ENCODE measurements around the gene KDM4F. TPM values are rescaled to one million over a fixed set of nuclear protein-coding genes. Genes with fewer than 3 reads are reported as not detected.

Gene KDM4F
- total RNA-seq, 4 donors from 2014 or later: not detected

DNA sequence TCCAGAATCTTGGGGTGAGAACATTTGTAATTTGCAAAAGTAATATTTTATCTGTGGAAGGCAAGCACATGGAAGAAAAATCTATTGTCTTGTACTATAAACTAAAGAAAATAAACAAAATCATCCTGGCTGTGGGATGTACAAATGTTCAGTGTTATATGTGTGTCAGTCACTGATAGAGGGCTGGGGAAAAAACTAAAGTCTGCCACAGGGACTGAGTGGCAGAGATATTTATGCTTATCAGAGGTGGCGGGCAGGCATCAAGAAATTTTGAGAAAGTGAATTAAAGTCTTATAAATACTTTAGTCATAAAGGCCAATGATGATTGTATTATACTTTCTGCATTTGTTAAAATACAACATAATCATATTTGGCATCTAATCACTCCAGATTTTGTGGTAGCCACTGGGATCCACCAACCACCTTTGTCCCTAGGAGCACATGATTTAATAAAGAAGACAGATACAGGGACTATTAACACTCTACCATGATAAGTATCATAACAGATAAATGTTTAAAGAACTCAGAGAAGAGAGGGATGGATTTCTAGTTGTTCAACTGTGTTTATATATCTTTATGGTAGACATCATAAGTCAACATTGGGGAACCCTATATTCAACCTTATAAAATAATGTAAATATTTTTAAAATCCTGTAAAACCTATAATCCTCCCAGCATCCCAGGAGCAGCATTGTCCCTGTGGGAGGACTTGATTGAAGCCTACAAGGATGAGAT, 37.8 kb downstream of the KDM4F start:
- DNase-seq: no peak
- intact Hi-C loops (cut with DNase I; ENCODE audit: low total_unique reads) (no loop called here), in situ Hi-C loops (cut with MboI; ENCODE audit: low pct_ligation_motif_present in 1 of 4, low pct_unique_long_range_greater_than_20kb in 1 of 4, low sequenced_read_pairs in 3 of 4) (no loop called here)
- no peaks in the 10 kb centered on the region for H3K36me3 ChIP-seq
- no peak overlapping the region for H3K4me3 ChIP-seq
- peaks cover 6 to 23% (median 15%) of the 10 kb centered on the region in 4 donors for H3K4me1 ChIP-seq
- H3K27ac ChIP-seq: no peak overlapping the region
- TF ChIP-seq, protein P1, sequence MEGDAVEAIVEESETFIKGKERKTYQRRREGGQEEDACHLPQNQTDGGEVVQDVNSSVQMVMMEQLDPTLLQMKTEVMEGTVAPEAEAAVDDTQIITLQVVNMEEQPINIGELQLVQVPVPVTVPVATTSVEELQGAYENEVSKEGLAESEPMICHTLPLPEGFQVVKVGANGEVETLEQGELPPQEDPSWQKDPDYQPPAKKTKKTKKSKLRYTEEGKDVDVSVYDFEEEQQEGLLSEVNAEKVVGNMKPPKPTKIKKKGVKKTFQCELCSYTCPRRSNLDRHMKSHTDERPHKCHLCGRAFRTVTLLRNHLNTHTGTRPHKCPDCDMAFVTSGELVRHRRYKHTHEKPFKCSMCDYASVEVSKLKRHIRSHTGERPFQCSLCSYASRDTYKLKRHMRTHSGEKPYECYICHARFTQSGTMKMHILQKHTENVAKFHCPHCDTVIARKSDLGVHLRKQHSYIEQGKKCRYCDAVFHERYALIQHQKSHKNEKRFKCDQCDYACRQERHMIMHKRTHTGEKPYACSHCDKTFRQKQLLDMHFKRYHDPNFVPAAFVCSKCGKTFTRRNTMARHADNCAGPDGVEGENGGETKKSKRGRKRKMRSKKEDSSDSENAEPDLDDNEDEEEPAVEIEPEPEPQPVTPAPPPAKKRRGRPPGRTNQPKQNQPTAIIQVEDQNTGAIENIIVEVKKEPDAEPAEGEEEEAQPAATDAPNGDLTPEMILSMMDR (IDR thresholded peaks at IDR 0.05): no peak
- TF ChIP-seq POLR2AphosphoS5 (IDR thresholded peaks at IDR 0.05) (no peak), POLR2A (IDR thresholded peaks at IDR 0.05) (no peak), EP300 (IDR thresholded peaks at IDR 0.05; ENCODE audit: low read depth) (no peak)
- no peaks in the 10 kb centered on the region for H3K27me3 ChIP-seq
- 88 to 95% methylated on average over 1 of the region's 1 CpG for WGBS, 2 donors (ENCODE audit: low coverage in 1 of 2)
- H3K9me3 ChIP-seq: no peaks in the 10 kb centered on the region

DNA sequence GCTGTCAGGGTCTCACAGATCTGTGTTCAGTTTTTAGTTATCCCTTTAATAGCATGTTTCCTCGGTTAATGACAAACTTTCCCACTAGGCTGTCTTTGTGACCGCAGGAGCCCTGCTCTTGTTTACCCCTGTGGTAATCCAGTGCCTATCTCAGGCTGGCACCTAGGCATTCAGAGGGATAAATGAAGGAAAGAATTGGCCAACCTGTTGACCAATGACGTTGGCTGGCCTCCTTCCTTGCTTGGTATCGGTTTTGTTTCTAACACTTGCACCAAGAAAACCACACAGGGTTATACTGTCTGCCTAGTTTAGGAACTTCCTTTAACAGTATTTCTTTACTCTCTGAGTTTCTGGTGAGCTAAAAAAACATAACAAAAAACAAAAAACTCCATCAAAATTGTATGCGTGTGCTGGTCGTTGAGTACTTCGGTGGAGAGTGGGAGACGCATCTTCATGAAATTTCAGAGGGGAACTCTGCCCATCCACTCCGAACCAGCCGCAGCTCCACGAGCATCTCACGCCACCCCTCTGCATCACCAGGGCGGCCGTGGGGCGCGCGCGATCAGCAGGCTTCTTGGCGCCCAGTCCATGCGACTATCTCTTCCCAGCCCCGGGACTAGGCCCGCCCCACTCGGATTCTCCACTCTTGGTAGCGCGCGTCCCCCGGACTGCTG, 39.9 kb downstream of the KDM4F start:
- in situ Hi-C loops (cut with MboI; ENCODE audit: low pct_ligation_motif_present in 1 of 4, low pct_unique_long_range_greater_than_20kb in 1 of 4, low sequenced_read_pairs in 3 of 4) (no loop called here), intact Hi-C loops (cut with DNase I; ENCODE audit: low total_unique reads) (no loop called here)
- Histone ChIP-seq H3K36me3 (no peaks in the 10 kb centered on the region), H3K27ac (peak overlapping the region; percentile 92 to 98 (median 98)), H3K9me3 (no peaks in the 10 kb centered on the region), H3K4me1 (peaks cover 6 to 44% (median 32%) of the 10 kb centered on the region in 4 donors), H3K4me3 (peak overlapping the region; percentile 32 to 94 (median 75)), H3K27me3 (no peaks in the 10 kb centered on the region)
- TF ChIP-seq, protein P1 (IDR thresholded peaks at IDR 0.05): no peak
- TF ChIP-seq EP300 (IDR thresholded peaks at IDR 0.05; ENCODE audit: low read depth): no peak
- peak; percentile 45 for TF ChIP-seq POLR2A (IDR thresholded peaks at IDR 0.05)
- 22 to 44% methylated on average over 4 to 20 of the region's 27 CpGs for WGBS, 2 donors (ENCODE audit: low coverage in 1 of 2)
- no peak for DNase-seq

DNA sequence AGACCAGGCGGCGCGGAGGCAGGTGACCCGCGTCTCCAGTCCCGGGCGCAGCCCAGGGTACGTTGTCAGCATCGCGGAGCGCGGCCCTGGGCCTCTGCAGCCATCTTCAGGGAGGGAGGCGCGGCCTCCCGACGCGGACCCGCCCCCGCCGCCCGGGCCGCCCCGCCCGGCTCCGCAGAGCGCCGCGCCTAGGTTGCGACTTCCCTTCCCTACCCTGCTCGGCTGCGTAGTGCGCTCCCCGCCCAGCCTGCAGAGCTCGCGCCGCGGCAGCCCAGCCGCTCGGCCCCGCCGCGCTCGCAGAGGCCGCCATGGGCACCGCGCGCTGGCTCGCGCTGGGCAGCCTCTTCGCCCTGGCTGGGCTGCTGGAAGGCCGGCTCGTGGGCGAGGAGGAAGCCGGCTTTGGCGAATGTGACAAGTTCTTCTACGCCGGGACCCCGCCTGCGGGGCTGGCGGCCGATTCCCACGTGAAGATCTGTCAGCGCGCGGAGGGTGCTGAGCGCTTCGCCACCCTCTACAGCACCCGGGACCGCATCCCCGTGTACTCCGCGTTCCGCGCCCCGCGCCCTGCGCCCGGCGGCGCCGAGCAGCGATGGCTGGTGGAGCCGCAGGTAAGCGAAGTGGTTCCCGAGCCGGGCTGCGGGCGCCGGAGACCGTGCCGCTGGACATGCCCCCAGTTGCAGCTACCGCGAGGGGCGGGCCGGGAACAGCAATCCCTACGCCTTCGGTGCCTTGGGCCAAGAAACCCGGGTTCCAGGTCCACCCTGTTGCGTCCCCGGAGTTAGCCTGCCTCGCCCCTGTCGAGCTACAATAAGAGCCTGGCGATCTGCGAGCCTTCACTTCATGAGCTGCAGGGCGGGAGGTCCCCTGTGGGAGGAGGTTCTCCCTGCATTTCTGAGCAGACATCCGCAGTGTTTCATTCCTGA, 40.7 kb downstream of the KDM4F start, which contains the start of gene ENDOD1:
TSS of gene ENDOD1 (plus strand) at position 227 of the 923 bp plus-strand sequence. CDS start at position 309, 82 bp downstream.
- no peaks in the 10 kb centered on the region for H3K27me3 ChIP-seq
- in situ Hi-C loops (cut with MboI; ENCODE audit: low pct_ligation_motif_present in 1 of 4, low pct_unique_long_range_greater_than_20kb in 1 of 4, low sequenced_read_pairs in 3 of 4) (no loop called here), intact Hi-C loops (cut with DNase I; ENCODE audit: low total_unique reads) (no loop called here)
- H3K27ac ChIP-seq: peak within 1 kb of the TSS; percentile 92 to 98 (median 98)
- H3K9me3 ChIP-seq: no peaks in the 10 kb centered on the region
- no peaks in the 10 kb centered on the region for H3K36me3 ChIP-seq
- DNase-seq: peak; percentile 88
- TF ChIP-seq POLR2AphosphoS5 (IDR thresholded peaks at IDR 0.05) (peak; percentile 62 to 95 (median 94)), POLR2A (IDR thresholded peaks at IDR 0.05) (peak; percentile 22), EP300 (IDR thresholded peaks at IDR 0.05; ENCODE audit: low read depth) (no peak)
- TF ChIP-seq, protein P1 (IDR thresholded peaks at IDR 0.05): peak in 2 of 5 experiments; percentile 20 to 25
- 0% methylated on average over 69 of the region's 106 CpGs; no CpG with 5 or more reads in 1 of the 2 donors for whole genome bisulfite sequencing, 2 donors (ENCODE audit: low coverage in 1 of 2)
- peak within 1 kb of the TSS; percentile 67 to 97 (median 88) for H3K4me3 ChIP-seq
- H3K4me1 ChIP-seq: peaks cover 12 to 52% (median 34%) of the 10 kb centered on the region in 4 donors
